Nephron (organoid): ENCODE measurements around the gene SH3RF3.

Experiments used
- H3K27ac Mint-ChIP-seq, 3 experiments: 2 replicates each; pipeline ENCODE4 v1.8.0; 2020; ENCODE audit warnings: mixed read lengths in 3 of 3, mild to moderate bottlenecking in 2 of 3, moderate library complexity in 1 of 3
- H3K27me3 Mint-ChIP-seq: 2 replicates; pipeline ENCODE4 v1.8.0; 2021; ENCODE audit warnings: low read depth, mild to moderate bottlenecking, moderate library complexity, mixed read lengths
- H3K36me3 Mint-ChIP-seq: 2 replicates; pipeline ENCODE4 v1.8.0; 2020; ENCODE audit warnings: low read depth, mixed read lengths
- H3K4me1 Mint-ChIP-seq: 2 replicates; pipeline ENCODE4 v1.8.0; 2020; ENCODE audit warnings: mixed read lengths
- H3K4me3 Mint-ChIP-seq, 3 experiments: 2 replicates each; pipeline ENCODE4 v1.8.0; 2020; ENCODE audit warnings: mild to moderate bottlenecking in 3 of 3, mixed read lengths in 3 of 3, moderate library complexity in 2 of 3
- H3K9me3 Mint-ChIP-seq: 2 replicates; pipeline ENCODE4 v1.8.0; 2020; ENCODE audit warnings: mixed read lengths
- TF ChIP-seq, protein P1 (sequence below), 3 experiments: fragments of 200-600 bp; sonication (generic); IDR thresholded peaks; one replicate each; pipeline ENCODE4 v1.5.0; 2021; ENCODE audit warnings: antibody characterized with exemption in 3 of 3; ENCODE audit not compliant: unreplicated experiment in 3 of 3

Gene SH3RF3

GRCh38 chr2:109547280-109547679, 418.3 kb downstream of the SH3RF3 start:
- Mint-ChIP-seq H3K27ac (no peak overlapping the region), H3K4me3 (no peak overlapping the region), H3K4me1 (no peaks in the 10 kb centered on the region), H3K36me3 (peaks cover 36% of the 10 kb centered on the region), H3K27me3 (no peaks in the 10 kb centered on the region), H3K9me3 (no peaks in the 10 kb centered on the region)
- TF ChIP-seq, protein P1, sequence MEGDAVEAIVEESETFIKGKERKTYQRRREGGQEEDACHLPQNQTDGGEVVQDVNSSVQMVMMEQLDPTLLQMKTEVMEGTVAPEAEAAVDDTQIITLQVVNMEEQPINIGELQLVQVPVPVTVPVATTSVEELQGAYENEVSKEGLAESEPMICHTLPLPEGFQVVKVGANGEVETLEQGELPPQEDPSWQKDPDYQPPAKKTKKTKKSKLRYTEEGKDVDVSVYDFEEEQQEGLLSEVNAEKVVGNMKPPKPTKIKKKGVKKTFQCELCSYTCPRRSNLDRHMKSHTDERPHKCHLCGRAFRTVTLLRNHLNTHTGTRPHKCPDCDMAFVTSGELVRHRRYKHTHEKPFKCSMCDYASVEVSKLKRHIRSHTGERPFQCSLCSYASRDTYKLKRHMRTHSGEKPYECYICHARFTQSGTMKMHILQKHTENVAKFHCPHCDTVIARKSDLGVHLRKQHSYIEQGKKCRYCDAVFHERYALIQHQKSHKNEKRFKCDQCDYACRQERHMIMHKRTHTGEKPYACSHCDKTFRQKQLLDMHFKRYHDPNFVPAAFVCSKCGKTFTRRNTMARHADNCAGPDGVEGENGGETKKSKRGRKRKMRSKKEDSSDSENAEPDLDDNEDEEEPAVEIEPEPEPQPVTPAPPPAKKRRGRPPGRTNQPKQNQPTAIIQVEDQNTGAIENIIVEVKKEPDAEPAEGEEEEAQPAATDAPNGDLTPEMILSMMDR (IDR thresholded peaks at IDR 0.05; ENCODE audit: unreplicated experiment in 3 of 3), result no peak

- Mint-ChIP-seq H3K36me3 (peaks cover 48% of the 10 kb centered on the region), H3K27me3 (no peaks in the 10 kb centered on the region), H3K4me1 (no peaks in the 10 kb centered on the region), H3K4me3 (no peak overlapping the region), H3K27ac (no peak overlapping the region), H3K9me3 (peaks cover 3% of the 10 kb centered on the region)
- TF ChIP-seq, protein P1 (IDR thresholded peaks at IDR 0.05; ENCODE audit: unreplicated experiment in 3 of 3), result no peak
Observed at GRCh38 chr2:109549016-109549590, 420.1 kb downstream of the SH3RF3 start.
